ENCODE data around the gene CENPE.

DNA sequence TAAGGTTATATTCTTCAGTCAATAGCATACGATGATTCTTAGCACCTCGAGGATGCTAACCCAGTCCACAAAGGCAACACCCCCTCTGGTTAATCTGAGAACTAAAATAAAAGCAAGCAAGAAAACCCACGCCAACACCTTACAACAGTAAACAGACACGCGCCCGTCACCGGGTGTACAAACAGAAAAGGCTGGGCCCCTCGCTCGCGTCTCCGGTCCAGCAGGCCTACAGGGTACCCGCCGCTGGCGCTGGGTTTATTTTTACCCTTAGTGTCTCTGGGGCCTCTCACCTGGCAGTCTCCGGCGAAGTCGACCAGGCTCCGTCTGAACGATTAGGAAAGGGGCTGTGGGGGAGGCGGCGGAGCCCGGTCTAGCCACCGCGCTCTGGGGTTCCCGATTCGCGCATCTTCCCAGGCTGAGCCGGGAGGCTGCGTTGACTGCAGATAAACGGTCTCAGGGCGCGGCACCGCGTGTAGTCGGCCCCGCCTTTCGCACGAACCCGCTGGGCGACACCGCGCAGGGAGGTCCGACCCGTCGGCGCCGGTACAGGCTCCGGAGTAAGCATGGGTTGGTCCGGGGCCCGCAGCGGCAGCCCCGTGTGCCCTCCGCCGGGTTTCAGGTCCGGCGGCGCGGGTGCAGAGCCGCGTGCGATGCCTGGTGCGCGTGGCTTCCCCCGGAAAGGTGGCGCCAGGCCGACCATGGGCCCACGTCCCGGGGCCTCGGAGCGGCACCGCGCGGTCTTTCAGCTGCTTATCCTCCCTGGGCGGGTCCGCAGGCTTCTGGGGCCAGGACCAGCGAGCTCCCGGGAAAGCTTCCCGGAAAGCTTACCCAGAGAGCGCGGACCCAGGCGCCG, 122.0 kb downstream of the CENPE start:
- TF ChIP-seq, protein P1, sequence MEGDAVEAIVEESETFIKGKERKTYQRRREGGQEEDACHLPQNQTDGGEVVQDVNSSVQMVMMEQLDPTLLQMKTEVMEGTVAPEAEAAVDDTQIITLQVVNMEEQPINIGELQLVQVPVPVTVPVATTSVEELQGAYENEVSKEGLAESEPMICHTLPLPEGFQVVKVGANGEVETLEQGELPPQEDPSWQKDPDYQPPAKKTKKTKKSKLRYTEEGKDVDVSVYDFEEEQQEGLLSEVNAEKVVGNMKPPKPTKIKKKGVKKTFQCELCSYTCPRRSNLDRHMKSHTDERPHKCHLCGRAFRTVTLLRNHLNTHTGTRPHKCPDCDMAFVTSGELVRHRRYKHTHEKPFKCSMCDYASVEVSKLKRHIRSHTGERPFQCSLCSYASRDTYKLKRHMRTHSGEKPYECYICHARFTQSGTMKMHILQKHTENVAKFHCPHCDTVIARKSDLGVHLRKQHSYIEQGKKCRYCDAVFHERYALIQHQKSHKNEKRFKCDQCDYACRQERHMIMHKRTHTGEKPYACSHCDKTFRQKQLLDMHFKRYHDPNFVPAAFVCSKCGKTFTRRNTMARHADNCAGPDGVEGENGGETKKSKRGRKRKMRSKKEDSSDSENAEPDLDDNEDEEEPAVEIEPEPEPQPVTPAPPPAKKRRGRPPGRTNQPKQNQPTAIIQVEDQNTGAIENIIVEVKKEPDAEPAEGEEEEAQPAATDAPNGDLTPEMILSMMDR (conservative IDR thresholded peaks at IDR 0.05 in 1 of 2, IDR thresholded peaks at IDR 0.05 in 1 of 2; ENCODE audit: extremely low read depth in 1 of 2, insufficient read depth in 1 of 2, low read depth in 1 of 2, low read length in 2 of 2), result no peak
- no peak for TF ChIP-seq EZH2 (IDR thresholded peaks at IDR 0.05; ENCODE audit: borderline replicate concordance, low read length)
